Embryonic facial prominence (tissue), 1 donor: ENCODE measurements around the gene ONECUT2.

Experiments
- DNase-seq: peaks from one replicate; pipeline ENCODE4 v3.0.0-alpha.2; 2016; ENCODE audit errors: extremely low spot score

The ONECUT2 gene

GRCh38 chr18:57431467-57432080 is 3.6 kb upstream of the ONECUT2 start:
- no peak for DNase-seq

- no peak for DNase-seq
Observed at GRCh38 chr18:57432140-57432539, 3.0 kb upstream of the ONECUT2 start.

- DNase-seq: no peak
Observed at GRCh38 chr18:57432751-57433400, 2.3 kb upstream of the ONECUT2 start.

- no peak for DNase-seq
Observed at GRCh38 chr18:57433482-57433881, 1.7 kb upstream of the ONECUT2 start.

- no peak for DNase-seq
Observed at GRCh38 chr18:57433934-57434535, 1.1 kb upstream of the ONECUT2 start.

GRCh38 chr18:57435846-57436190 is 644 bp downstream of the ONECUT2 start:
- no peak for DNase-seq

GRCh38 chr18:57436191-57436964 is 1.2 kb downstream of the ONECUT2 start:
- no peak for DNase-seq

GRCh38 chr18:57436965-57437333 is 1.8 kb downstream of the ONECUT2 start:
- no peak for DNase-seq

GRCh38 chr18:57437402-57437765 is 2.2 kb downstream of the ONECUT2 start:
- no peak for DNase-seq

- no peak for DNase-seq
Observed at GRCh38 chr18:57437766-57438671, 2.8 kb downstream of the ONECUT2 start.

GRCh38 chr18:57438743-57439608 is 3.8 kb downstream of the ONECUT2 start:
- DNase-seq: no peak

- DNase-seq: no peak
Observed at GRCh38 chr18:57439609-57439968, 4.4 kb downstream of the ONECUT2 start.

- DNase-seq: no peak
Observed at GRCh38 chr18:57439985-57440330, 4.8 kb downstream of the ONECUT2 start.

GRCh38 chr18:57440331-57441070 is 5.3 kb downstream of the ONECUT2 start:
- no peak for DNase-seq

- no peak for DNase-seq
Observed at GRCh38 chr18:57441071-57441794, 6.1 kb downstream of the ONECUT2 start.

GRCh38 chr18:57443247-57443646 is 8.1 kb downstream of the ONECUT2 start:
- no peak for DNase-seq

- DNase-seq: no peak
Observed at GRCh38 chr18:57443702-57444101, 8.5 kb downstream of the ONECUT2 start.

- DNase-seq: no peak
Observed at GRCh38 chr18:57444301-57444759, 9.2 kb downstream of the ONECUT2 start.
